Measurements from ENCODE around the gene ACP2.

DNA sequence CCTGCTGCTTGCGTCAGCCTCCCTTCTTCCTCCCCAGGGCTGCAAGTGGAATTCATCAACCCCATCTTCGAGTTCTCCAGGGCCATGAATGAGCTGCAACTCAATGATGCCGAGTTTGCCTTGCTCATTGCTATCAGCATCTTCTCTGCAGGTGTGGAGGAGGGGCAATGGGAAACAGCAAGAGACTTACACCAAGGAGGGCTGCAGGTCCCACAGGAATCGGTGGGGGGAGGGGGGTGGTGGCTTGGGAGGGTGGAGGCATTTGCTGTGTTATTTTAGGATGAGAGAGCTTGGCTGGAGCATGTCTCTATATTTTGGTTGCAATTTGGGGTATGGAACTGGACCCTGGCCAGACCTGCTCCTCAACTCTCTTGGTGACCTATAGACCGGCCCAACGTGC lies 19.3 kb upstream of the ACP2 start:
- TF ChIP-seq, protein P1, sequence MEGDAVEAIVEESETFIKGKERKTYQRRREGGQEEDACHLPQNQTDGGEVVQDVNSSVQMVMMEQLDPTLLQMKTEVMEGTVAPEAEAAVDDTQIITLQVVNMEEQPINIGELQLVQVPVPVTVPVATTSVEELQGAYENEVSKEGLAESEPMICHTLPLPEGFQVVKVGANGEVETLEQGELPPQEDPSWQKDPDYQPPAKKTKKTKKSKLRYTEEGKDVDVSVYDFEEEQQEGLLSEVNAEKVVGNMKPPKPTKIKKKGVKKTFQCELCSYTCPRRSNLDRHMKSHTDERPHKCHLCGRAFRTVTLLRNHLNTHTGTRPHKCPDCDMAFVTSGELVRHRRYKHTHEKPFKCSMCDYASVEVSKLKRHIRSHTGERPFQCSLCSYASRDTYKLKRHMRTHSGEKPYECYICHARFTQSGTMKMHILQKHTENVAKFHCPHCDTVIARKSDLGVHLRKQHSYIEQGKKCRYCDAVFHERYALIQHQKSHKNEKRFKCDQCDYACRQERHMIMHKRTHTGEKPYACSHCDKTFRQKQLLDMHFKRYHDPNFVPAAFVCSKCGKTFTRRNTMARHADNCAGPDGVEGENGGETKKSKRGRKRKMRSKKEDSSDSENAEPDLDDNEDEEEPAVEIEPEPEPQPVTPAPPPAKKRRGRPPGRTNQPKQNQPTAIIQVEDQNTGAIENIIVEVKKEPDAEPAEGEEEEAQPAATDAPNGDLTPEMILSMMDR (conservative IDR thresholded peaks at IDR 0.05 in 1 of 2, IDR thresholded peaks at IDR 0.05 in 1 of 2; ENCODE audit: extremely low read depth in 1 of 2, insufficient read depth in 1 of 2, low read depth in 1 of 2, low read length in 2 of 2), result no peak
- TF ChIP-seq EZH2 (IDR thresholded peaks at IDR 0.05; ENCODE audit: borderline replicate concordance, low read length), result no peak
